HL-60 (cell line): Measurements from ENCODE around the gene KRT37.

ENCODE experiments used
- DNase-seq, 2 experiments: peaks; one replicate each; pipeline ENCODE4 v3.0.0-alpha.2; 2010 to 2020; ENCODE audit warnings: low read depth in 1 of 2, low spot score in 1 of 2
- H3K27ac ChIP-seq: fragments of 250-450 bp; sonication (Bioruptor Pico); replicated peaks from 2 replicates; pipeline ENCODE4 v1.5.1; 2020; ENCODE audit warnings: mild to moderate bottlenecking, moderate library complexity
- H3K27me3 ChIP-seq: fragments of 250-450 bp; sonication (Bioruptor Pico); 2 replicates; pipeline ENCODE4 v1.5.1; 2021; ENCODE audit warnings: mild to moderate bottlenecking, moderate library complexity; ENCODE audit not compliant: insufficient read depth, poor library complexity, severe bottlenecking
- H3K4me3 ChIP-seq: replicated peaks from 2 replicates; pipeline ENCODE4 v1.5.1; 2011; ENCODE audit warnings: mild to moderate bottlenecking, control low read depth, low read length; ENCODE audit not compliant: insufficient read depth
- CTCF ChIP-seq: IDR thresholded peaks from one replicate; pipeline ENCODE4 v1.5.1; 2011; ENCODE audit warnings: low read length, control low read depth, inconsistent platforms; ENCODE audit not compliant: insufficient read depth
- GABPA ChIP-seq: IDR thresholded peaks from 2 replicates; pipeline ENCODE4 v1.6.1; 2012; ENCODE audit warnings: low read depth
- POLR2AphosphoS5 ChIP-seq: IDR thresholded peaks from 2 replicates; pipeline ENCODE4 v1.6.1; 2012; ENCODE audit warnings: low read depth
- REST ChIP-seq: IDR thresholded peaks from 2 replicates; pipeline ENCODE4 v1.6.1; 2012; ENCODE audit warnings: low read depth; ENCODE audit not compliant: insufficient replicate concordance
- SPI1 ChIP-seq: IDR thresholded peaks from 2 replicates; pipeline ENCODE4 v1.6.1; 2012; ENCODE audit warnings: low read depth, mild to moderate bottlenecking, borderline replicate concordance

Gene KRT37

GRCh38 chr17:41407226-41407625, 17.2 kb downstream of the KRT37 start:
- H3K27ac ChIP-seq, result no peak overlapping the region
- no peak for TF ChIP-seq SPI1
- TF ChIP-seq POLR2AphosphoS5, result no peak
- no peak for TF ChIP-seq GABPA
- no peak for TF ChIP-seq CTCF
- TF ChIP-seq REST, result no peak
- H3K27me3 ChIP-seq, result no peaks in the 10 kb centered on the region
- DNase-seq, result no peak
- H3K4me3 ChIP-seq, result no peak overlapping the region

GRCh38 chr17:41406205-41406604, 18.2 kb downstream of the KRT37 start:
- Histone ChIP-seq H3K27ac (no peak overlapping the region), H3K4me3 (no peak overlapping the region), H3K27me3 (no peaks in the 10 kb centered on the region)
- no peak for TF ChIP-seq SPI1
- no peak for TF ChIP-seq CTCF
- TF ChIP-seq REST, result no peak
- no peak for TF ChIP-seq GABPA
- no peak for TF ChIP-seq POLR2AphosphoS5
- no peak for DNase-seq

- Histone ChIP-seq H3K4me3 (no peak overlapping the region), H3K27me3 (no peaks in the 10 kb centered on the region), H3K27ac (no peak overlapping the region)
- TF ChIP-seq POLR2AphosphoS5 (no peak), GABPA (no peak), REST (no peak), CTCF (no peak), SPI1 (no peak)
- DNase-seq, result peak in 1 of 2 experiments; percentile 50
Observed at GRCh38 chr17:41404024-41404671, 20.2 kb downstream of the KRT37 start.
